Liver (tissue), 9 donors: ENCODE data around the gene ABCA12. TPM values are rescaled to one million over a fixed set of nuclear protein-coding genes. Genes with fewer than 3 reads are reported as not detected.

ENCODE experiments used
- DNase-seq: peaks from one replicate; pipeline ENCODE4 v3.0.0-alpha.2; 2017; ENCODE audit warnings: low spot score
- H3K27ac ChIP-seq, 2 donors: one replicate each; pipeline ENCODE4 v1.7.0; 2013; ENCODE audit warnings: inconsistent platforms in 2 of 2, low read length in 2 of 2, control low read depth in 1 of 2, low read depth in 1 of 2, mild to moderate bottlenecking in 1 of 2
- H3K27me3 ChIP-seq, 4 donors: one replicate each; pipeline versions ENCODE4 v1.6.1 to v1.7.0; 2013; ENCODE audit warnings: low read length in 3 of 4, inconsistent platforms in 1 of 4, mild to moderate bottlenecking in 1 of 4, moderate library complexity in 1 of 4; ENCODE audit not compliant: control insufficient read depth in 4 of 4, insufficient read depth in 4 of 4
- H3K36me3 ChIP-seq, 4 donors: one replicate each; pipeline versions ENCODE4 v1.6.1 to v1.7.0; 2013; ENCODE audit warnings: low read length in 3 of 4, mild to moderate bottlenecking in 3 of 4, low read depth in 1 of 4, moderate library complexity in 1 of 4; ENCODE audit not compliant: control insufficient read depth in 4 of 4, insufficient read depth in 3 of 4
- H3K4me1 ChIP-seq, 4 donors: one replicate each; pipeline versions ENCODE4 v1.6.1 to v1.7.0; 2013; ENCODE audit warnings: low read length in 3 of 4, mild to moderate bottlenecking in 3 of 4, moderate library complexity in 1 of 4; ENCODE audit not compliant: control insufficient read depth in 4 of 4, insufficient read depth in 4 of 4
- H3K4me3 ChIP-seq, 3 donors: one replicate each; pipeline versions ENCODE4 v1.6.1 to v1.7.0; 2013; ENCODE audit warnings: low read length in 3 of 3, control low read depth in 1 of 3, low read depth in 1 of 3, mild to moderate bottlenecking in 1 of 3
- H3K9ac ChIP-seq, 2 donors: one replicate each; pipeline ENCODE4 v1.7.0; 2013; ENCODE audit warnings: low read length in 2 of 2, mild to moderate bottlenecking in 2 of 2, moderate library complexity in 2 of 2, control low read depth in 1 of 2, low read depth in 1 of 2
- H3K9me3 ChIP-seq, 4 donors: one replicate each; pipeline versions ENCODE4 v1.6.1 to v1.7.0; 2013; ENCODE audit warnings: low read length in 3 of 4; ENCODE audit not compliant: control insufficient read depth in 4 of 4
- EGR1 ChIP-seq, 2 donors: IDR thresholded peaks; 2 replicates each; pipeline ENCODE4 v1.6.1; 2016 to 2018; ENCODE audit warnings: antibody characterized with exemption in 2 of 2, low read depth in 2 of 2
- GABPA ChIP-seq, 2 donors: IDR thresholded peaks in 1 of 2; conservative IDR thresholded peaks in 1 of 2; 2 replicates each; pipeline ENCODE4 v1.6.1; 2016; ENCODE audit warnings: antibody characterized with exemption in 2 of 2, mild to moderate bottlenecking in 1 of 2, moderate library complexity in 1 of 2
- HNF4A ChIP-seq, 2 donors: conservative IDR thresholded peaks; 2 replicates each; pipeline ENCODE4 v1.6.1; 2016; ENCODE audit warnings: antibody characterized with exemption in 2 of 2, mild to moderate bottlenecking in 2 of 2
- HNF4G ChIP-seq: IDR thresholded peaks from 2 replicates; pipeline ENCODE4 v1.6.1; 2016; ENCODE audit warnings: antibody characterized with exemption
- NR2F2 ChIP-seq: IDR thresholded peaks from 2 replicates; pipeline ENCODE4 v1.6.1; 2016; ENCODE audit warnings: antibody characterized with exemption
- RXRA ChIP-seq, 2 donors: IDR thresholded peaks; 2 replicates each; pipeline ENCODE4 v1.6.1; 2017 to 2018; ENCODE audit warnings: antibody characterized with exemption in 2 of 2, mild to moderate bottlenecking in 1 of 2
- SP1 ChIP-seq: IDR thresholded peaks from 2 replicates; pipeline ENCODE4 v1.6.1; 2018; ENCODE audit warnings: antibody characterized with exemption, mild to moderate bottlenecking
- YY1 ChIP-seq: IDR thresholded peaks from 2 replicates; pipeline ENCODE4 v1.6.1; 2016; ENCODE audit warnings: antibody characterized with exemption, mild to moderate bottlenecking
- WGBS: extraction: QIAGEN DNeasy Blood & Tissue Kit; methylation state at CpG from one replicate; pipeline ENCODE4 v1.1.7; 2013; 5-methylcytosine and 5-hydroxymethylcytosine counted together
- polyA plus RNA-seq, 2 donors: library from polyadenylated mRNA; stranded (reverse) in 1 of 2; unstranded in 1 of 2; fragments of 200-250 nt in 1 of 2; fragments of >200 nt in 1 of 2; fragmentation: Nextera tagmentation in 1 of 2; extraction: Ambion mirVana in 1 of 2; gene quantifications; one replicate each; pipeline versions ENCODE4 v1.2.1 to v1.2.3, GENCODE V29; 2013 to 2015
- total RNA-seq, 2 donors: library from RNA; depleted of rRNA; stranded (reverse); fragments of >200 nt; gene quantifications; one replicate each; pipeline ENCODE4 v1.2.3, GENCODE V29; 2014
- TF ChIP-seq, protein P1 (sequence below): IDR thresholded peaks from 2 replicates; pipeline ENCODE4 v1.6.1; 2016; ENCODE audit warnings: antibody characterized with exemption, mild to moderate bottlenecking
- TF ChIP-seq, protein P2 (sequence below): IDR thresholded peaks from 2 replicates; pipeline ENCODE4 v1.6.1; 2016; ENCODE audit warnings: antibody characterized with exemption
- TF ChIP-seq, protein P3 (sequence below): IDR thresholded peaks from 2 replicates; pipeline ENCODE4 v1.6.1; 2016; ENCODE audit warnings: antibody characterized with exemption
- donor health status: healthy.
- donor health status: healthy.
- donor health status: healthy.
- donor health status: healthy.
- donor health status: healthy.

The ABCA12 gene
- total and polyA plus RNA-seq, 4 donors: 0.03 TPM; not detected in 3

DNA sequence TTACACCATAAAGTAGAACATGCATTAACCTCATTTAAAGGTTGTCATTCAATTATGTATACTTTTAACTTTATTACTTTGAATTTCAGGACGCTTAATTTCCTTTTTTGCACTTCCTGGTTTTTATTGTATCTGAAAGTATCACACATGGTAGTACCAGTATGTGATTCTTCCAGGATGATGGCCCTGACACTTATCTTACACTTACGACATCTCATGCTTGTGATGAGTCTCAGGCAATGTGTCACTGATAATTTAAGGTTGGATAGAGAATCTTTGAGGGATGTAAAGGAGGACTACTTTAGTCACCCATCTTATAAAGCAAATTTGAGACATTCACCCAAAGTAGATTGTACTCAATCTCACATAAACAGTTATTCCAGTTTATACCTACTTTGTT lies 74.9 kb downstream of the ABCA12 start:
- peaks cover 0 to 3% (median 0%) of the 10 kb centered on the region in 4 donors for H3K27me3 ChIP-seq
- no peak for TF ChIP-seq SP1
- TF ChIP-seq NR2F2: no peak
- TF ChIP-seq, protein P1, sequence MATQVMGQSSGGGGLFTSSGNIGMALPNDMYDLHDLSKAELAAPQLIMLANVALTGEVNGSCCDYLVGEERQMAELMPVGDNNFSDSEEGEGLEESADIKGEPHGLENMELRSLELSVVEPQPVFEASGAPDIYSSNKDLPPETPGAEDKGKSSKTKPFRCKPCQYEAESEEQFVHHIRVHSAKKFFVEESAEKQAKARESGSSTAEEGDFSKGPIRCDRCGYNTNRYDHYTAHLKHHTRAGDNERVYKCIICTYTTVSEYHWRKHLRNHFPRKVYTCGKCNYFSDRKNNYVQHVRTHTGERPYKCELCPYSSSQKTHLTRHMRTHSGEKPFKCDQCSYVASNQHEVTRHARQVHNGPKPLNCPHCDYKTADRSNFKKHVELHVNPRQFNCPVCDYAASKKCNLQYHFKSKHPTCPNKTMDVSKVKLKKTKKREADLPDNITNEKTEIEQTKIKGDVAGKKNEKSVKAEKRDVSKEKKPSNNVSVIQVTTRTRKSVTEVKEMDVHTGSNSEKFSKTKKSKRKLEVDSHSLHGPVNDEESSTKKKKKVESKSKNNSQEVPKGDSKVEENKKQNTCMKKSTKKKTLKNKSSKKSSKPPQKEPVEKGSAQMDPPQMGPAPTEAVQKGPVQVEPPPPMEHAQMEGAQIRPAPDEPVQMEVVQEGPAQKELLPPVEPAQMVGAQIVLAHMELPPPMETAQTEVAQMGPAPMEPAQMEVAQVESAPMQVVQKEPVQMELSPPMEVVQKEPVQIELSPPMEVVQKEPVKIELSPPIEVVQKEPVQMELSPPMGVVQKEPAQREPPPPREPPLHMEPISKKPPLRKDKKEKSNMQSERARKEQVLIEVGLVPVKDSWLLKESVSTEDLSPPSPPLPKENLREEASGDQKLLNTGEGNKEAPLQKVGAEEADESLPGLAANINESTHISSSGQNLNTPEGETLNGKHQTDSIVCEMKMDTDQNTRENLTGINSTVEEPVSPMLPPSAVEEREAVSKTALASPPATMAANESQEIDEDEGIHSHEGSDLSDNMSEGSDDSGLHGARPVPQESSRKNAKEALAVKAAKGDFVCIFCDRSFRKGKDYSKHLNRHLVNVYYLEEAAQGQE: no peak
- TF ChIP-seq HNF4A (conservative IDR thresholded peaks at IDR 0.05): no peak
- 46% methylated on average over 2 of the region's 2 CpGs for WGBS
- H3K4me3 ChIP-seq: no peak overlapping the region
- no peak overlapping the region for H3K27ac ChIP-seq
- no peaks in the 10 kb centered on the region for H3K4me1 ChIP-seq
- H3K36me3 ChIP-seq: no peaks in the 10 kb centered on the region
- no peak for DNase-seq
- no peaks in the 10 kb centered on the region for H3K9me3 ChIP-seq
- H3K9ac ChIP-seq: no peak overlapping the region

DNA sequence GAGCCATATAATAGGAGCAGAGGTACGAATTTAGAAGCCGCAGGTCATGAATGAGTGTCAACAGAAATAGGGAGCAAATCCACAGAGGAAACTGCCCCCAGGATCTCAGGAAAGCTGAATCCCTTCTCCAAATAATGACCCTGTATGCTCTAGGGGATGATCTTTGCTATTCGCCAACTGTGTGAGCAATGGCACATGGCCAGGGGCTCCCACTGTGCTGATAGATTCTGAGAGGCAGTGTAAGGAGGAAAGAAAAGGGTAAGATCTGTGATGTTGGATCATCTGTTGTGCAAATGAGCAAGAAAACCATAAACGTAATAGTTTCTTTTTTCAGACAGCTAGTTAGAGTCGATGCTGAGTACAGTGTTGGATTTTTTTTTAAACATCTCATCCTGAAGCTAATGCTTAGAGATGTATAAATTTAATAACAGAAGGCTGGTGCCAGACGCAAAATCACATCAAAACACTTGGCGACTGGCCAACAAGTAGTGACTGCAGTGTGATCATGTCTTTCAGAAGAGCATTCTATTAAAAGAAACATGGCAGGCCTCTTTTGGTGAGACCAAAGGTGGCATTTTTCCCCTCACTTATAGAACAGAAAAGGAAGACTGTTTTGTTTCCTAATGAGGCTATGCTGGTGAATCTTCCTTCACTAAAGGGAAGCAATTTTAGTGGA lies 77.4 kb downstream of the ABCA12 start:
- TF ChIP-seq EGR1 (IDR thresholded peaks at IDR 0.05; ENCODE audit: low read depth in 2 of 2) (no peak), RXRA (IDR thresholded peaks at IDR 0.05) (no peak), GABPA (IDR thresholded peaks at IDR 0.05 in 1 of 2, conservative IDR thresholded peaks at IDR 0.05 in 1 of 2) (no peak), YY1 (no peak), HNF4A (conservative IDR thresholded peaks at IDR 0.05) (no peak), SP1 (no peak), HNF4G (no peak)
- TF ChIP-seq, protein P2, sequence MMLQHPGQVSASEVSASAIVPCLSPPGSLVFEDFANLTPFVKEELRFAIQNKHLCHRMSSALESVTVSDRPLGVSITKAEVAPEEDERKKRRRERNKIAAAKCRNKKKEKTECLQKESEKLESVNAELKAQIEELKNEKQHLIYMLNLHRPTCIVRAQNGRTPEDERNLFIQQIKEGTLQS: no peak
- TF ChIP-seq, protein P3, sequence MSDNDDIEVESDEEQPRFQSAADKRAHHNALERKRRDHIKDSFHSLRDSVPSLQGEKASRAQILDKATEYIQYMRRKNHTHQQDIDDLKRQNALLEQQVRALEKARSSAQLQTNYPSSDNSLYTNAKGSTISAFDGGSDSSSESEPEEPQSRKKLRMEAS: no peak
- TF ChIP-seq, protein P1: no peak
- Histone ChIP-seq H3K9ac (no peak overlapping the region), H3K4me3 (no peak overlapping the region), H3K4me1 (no peaks in the 10 kb centered on the region), H3K9me3 (no peaks in the 10 kb centered on the region), H3K27me3 (peaks cover 0 to 3% (median 0%) of the 10 kb centered on the region in 4 donors), H3K27ac (no peak overlapping the region), H3K36me3 (no peaks in the 10 kb centered on the region)
- WGBS: 65% methylated on average over 7 of the region's 7 CpGs
- no peak for DNase-seq
